Skeletal muscle satellite cell (primary cell): ENCODE results near the gene SH3D21.

ENCODE experiments used
- H3K27me3 ChIP-seq: 2 replicates; pipeline ENCODE4 v1.7.0; 2013; ENCODE audit warnings: low read length; ENCODE audit not compliant: control insufficient read depth, insufficient read depth
- H3K36me3 ChIP-seq: 2 replicates; pipeline ENCODE4 v1.7.0; 2013; ENCODE audit warnings: mild to moderate bottlenecking, control low read depth, low read length; ENCODE audit not compliant: insufficient read depth
- H3K4me1 ChIP-seq: 2 replicates; pipeline ENCODE4 v1.7.0; 2013; ENCODE audit warnings: low read length; ENCODE audit not compliant: control insufficient read depth, insufficient read depth
- H3K4me2 ChIP-seq: 2 replicates; pipeline ENCODE4 v1.7.0; 2013; ENCODE audit warnings: mild to moderate bottlenecking, low read length
- H3K4me3 ChIP-seq: 2 replicates; pipeline ENCODE4 v1.7.0; 2013; ENCODE audit warnings: low read length
- H3K9ac ChIP-seq: 2 replicates; pipeline ENCODE4 v1.7.0; 2013; ENCODE audit warnings: mild to moderate bottlenecking, low read depth, low read length, moderate library complexity
- H3K9me3 ChIP-seq: replicated peaks from 2 replicates; pipeline ENCODE4 v1.7.0; 2013; ENCODE audit warnings: mild to moderate bottlenecking, control low read depth, low read length

The SH3D21 gene

DNA sequence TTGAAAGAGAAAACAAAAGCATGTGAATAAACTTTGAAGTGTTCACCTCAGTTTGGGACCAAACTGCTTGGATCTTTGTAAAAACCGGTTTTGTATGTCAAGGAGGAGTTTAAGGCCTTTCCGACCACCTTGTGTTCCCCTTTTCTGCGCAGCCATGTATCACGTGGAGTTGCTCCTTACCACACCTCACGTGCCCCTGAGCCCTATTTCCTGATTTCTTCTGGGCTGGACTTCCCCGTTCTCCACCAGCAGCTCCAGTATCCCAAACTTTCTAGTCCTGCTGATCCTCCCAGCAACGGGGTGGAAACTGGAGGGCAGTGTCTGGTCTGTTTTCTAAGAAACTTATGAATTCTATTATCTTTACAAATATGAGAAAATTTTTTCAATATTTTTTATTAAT is 1.6 kb upstream of the SH3D21 start:
- H3K9ac ChIP-seq: no peak overlapping the region
- no peak overlapping the region for H3K4me3 ChIP-seq
- no peak overlapping the region for H3K4me2 ChIP-seq
- peaks cover 46% of the 10 kb centered on the region for H3K36me3 ChIP-seq
- H3K27me3 ChIP-seq: no peaks in the 10 kb centered on the region
- peaks cover 31% of the 10 kb centered on the region for H3K4me1 ChIP-seq
- H3K9me3 ChIP-seq: no peaks in the 10 kb centered on the region

DNA sequence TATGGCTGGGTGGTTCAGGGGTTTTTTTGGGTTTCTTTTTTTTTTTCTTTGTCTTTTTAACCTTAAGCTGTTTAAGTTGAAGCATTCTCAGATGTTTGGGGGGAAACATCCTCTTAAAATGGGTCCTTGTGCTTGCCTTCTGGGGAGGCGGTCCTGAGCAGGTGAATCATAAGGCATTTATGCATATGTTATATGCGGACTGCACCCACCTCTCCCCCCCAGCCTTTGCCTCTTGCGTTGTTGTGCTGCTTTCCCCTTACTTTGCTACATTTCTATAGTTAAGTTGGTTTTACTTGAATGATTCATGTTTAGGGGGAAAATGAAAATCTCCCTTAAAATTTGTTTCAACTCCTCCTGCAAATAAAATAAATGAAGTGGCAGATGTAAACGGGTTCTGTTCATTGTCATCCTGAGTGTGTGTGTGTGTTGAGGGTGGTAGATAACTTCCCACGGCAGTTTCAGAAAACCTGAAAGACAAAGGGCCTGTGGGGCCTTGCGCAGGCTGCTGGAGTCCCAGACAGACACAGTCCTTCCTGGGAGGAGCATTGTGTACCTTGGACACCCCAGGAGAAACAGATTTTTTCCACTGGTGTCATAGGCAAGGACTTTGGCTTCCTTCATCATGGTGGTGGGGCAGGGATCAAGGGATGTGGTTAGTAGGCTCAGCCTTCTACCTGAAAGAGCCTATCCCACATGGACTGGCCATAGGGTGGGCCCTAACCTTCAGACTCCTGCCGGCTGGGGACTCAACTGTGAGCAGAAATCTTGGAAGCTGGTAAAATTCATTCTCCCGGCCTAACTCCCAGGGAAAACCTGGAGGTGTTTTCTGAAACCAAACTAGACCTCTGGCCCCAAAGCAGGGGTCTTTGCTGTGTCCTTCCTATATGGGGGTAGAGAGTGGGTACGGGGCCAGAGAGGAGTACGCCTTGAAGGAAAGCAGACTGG is 926 bp upstream of the SH3D21 start:
- H3K4me3 ChIP-seq: no peak overlapping the region
- H3K4me1 ChIP-seq: peaks cover 24% of the 10 kb centered on the region
- no peaks in the 10 kb centered on the region for H3K27me3 ChIP-seq
- H3K9me3 ChIP-seq: no peaks in the 10 kb centered on the region
- peaks cover 47% of the 10 kb centered on the region for H3K36me3 ChIP-seq
- no peak overlapping the region for H3K9ac ChIP-seq
- H3K4me2 ChIP-seq: no peak overlapping the region

DNA sequence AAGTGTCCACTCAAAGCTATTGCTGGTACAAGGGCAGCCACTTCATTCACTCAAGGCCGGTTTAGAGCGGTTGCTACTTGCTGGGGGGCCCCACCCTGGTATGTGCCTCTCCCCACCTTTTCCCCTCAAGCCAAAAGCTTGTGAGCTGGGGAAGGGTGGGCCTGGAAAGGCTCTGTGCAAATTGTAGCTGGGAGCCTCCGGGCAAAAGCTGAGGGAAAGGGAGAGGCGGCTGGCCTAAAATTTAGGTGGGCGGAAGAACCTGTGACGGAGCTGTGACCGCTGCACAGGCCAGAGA is 306 bp upstream of the SH3D21 start:
- Histone ChIP-seq H3K36me3 (peaks cover 41% of the 10 kb centered on the region), H3K27me3 (no peaks in the 10 kb centered on the region), H3K4me1 (peaks cover 17% of the 10 kb centered on the region), H3K4me2 (peak overlapping the region; percentile 95), H3K4me3 (no peak overlapping the region), H3K9ac (peak overlapping the region; percentile 69), H3K9me3 (no peaks in the 10 kb centered on the region)

- Histone ChIP-seq H3K4me2 (peak overlapping the region; percentile 95), H3K9me3 (no peaks in the 10 kb centered on the region), H3K27me3 (no peaks in the 10 kb centered on the region), H3K9ac (peak overlapping the region; percentile 69), H3K36me3 (peaks cover 30% of the 10 kb centered on the region), H3K4me3 (peak overlapping the region; percentile 74), H3K4me1 (peaks cover 17% of the 10 kb centered on the region)
Observed at GRCh38 chr1:36306902-36307456, 811 bp downstream of the SH3D21 start.

DNA sequence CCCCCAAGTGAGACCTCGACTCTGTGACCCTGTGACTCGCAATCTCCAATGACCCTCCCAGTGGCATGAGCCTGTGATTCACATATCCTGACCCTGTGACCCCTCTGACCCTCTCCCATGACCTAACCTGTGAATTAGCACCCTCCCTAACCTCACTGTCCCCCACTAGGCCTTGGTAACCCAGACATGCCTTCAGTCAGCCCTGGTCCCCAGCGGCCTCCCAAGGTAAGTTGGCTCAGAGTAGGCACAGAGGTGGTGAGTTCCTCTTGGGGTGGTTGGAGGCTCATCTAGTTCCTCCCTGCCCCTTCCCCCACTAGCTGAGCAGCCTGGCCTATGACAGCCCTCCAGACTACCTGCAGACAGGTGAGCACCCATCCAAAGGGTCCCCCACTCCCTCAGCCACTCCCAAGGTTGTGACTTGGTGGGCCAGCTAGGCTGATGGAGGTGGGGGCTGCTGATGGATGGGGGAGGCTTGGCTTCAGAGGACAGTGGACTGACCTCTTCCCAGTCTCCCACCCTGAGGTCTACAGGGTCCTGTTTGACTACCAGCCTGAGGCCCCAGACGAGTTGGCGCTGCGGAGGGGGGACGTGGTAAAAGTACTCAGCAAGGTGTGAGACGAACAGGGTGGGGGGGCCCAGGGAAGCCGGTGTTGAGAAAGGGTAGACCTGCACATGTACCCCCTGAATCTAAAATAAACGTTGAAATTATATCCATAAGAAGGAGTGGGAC is 1.6 kb downstream of the SH3D21 start:
- peaks cover 22% of the 10 kb centered on the region for H3K36me3 ChIP-seq
- H3K4me2 ChIP-seq: peak overlapping the region; percentile 95
- peak overlapping the region; percentile 74 for H3K4me3 ChIP-seq
- H3K27me3 ChIP-seq: no peaks in the 10 kb centered on the region
- no peaks in the 10 kb centered on the region for H3K9me3 ChIP-seq
- H3K4me1 ChIP-seq: peaks cover 17% of the 10 kb centered on the region
- H3K9ac ChIP-seq: no peak overlapping the region

DNA sequence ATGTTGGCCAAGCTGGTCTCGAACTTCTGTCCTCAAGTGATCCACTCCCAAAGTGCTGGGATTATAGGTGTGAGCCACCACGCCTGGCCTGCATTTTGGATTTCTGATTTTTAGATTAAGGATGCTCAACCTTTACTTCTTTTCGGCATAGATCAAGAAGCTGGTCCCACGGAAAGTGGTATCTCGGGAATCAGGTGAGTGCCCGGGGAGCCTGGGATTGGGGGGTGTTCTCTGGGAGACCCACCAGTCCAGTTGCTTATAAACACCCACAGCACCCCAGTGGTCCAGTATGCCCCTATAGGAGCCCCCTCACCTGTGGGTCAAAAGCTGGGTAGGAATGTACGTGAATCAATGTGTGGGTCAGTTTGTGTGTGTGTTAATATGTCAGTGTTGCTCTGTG is 3.2 kb downstream of the SH3D21 start:
- H3K9ac ChIP-seq: no peak overlapping the region
- no peak overlapping the region for H3K4me3 ChIP-seq
- H3K4me2 ChIP-seq: no peak overlapping the region
- peaks cover 7% of the 10 kb centered on the region for H3K36me3 ChIP-seq
- peaks cover 17% of the 10 kb centered on the region for H3K4me1 ChIP-seq
- no peaks in the 10 kb centered on the region for H3K27me3 ChIP-seq
- H3K9me3 ChIP-seq: no peaks in the 10 kb centered on the region

DNA sequence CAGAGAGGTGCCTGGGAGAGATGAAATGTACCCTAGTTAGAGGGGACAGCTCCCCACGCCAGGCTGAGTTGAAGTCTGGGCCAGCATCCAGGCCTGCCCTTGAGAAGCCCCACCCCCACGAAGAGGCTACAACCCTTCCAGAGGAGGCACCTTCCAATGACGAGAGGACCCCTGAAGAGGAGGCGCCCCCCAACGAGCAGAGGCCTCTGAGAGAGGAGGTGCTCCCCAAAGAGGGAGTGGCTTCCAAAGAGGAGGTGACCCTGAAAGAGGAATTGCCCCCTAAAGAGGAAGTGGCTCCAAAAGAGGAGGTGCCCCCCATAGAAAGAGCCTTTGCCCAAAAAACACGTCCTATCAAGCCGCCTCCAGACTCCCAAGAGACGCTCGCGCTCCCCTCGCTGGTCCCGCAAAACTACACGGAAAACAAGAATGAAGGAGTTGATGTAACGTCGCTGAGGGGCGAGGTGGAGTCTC is 14.2 kb downstream of the SH3D21 start:
- Histone ChIP-seq H3K9me3 (no peaks in the 10 kb centered on the region), H3K4me3 (peak overlapping the region; percentile 47), H3K9ac (no peak overlapping the region), H3K4me2 (peak overlapping the region; percentile 94), H3K27me3 (no peaks in the 10 kb centered on the region), H3K36me3 (peaks cover 27% of the 10 kb centered on the region), H3K4me1 (peaks cover 26% of the 10 kb centered on the region)

DNA sequence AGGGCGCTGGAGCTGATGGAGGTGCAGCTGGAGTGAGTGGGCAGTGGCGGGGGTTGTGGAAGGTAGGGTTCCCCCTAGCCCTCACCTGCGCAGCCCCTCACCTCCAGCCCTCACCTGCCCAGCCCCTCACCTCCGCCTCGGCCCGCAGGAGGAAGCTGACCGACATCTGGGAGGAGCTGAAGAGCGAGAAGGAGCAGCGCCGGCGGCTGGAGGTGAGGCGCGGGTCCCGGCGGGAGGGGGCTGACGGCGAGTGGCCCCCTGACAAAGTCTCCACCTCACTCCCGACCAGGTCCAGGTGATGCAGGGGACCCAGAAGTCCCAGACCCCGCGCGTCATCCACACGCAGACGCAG is 14.6 kb downstream of the SH3D21 start:
- H3K27me3 ChIP-seq: no peaks in the 10 kb centered on the region
- H3K4me1 ChIP-seq: peaks cover 26% of the 10 kb centered on the region
- peak overlapping the region; percentile 47 for H3K4me3 ChIP-seq
- peak overlapping the region; percentile 22 for H3K9ac ChIP-seq
- peaks cover 27% of the 10 kb centered on the region for H3K36me3 ChIP-seq
- H3K4me2 ChIP-seq: peak overlapping the region; percentile 94
- no peaks in the 10 kb centered on the region for H3K9me3 ChIP-seq

- Histone ChIP-seq H3K4me3 (peak overlapping the region; percentile 47), H3K36me3 (peaks cover 27% of the 10 kb centered on the region), H3K27me3 (no peaks in the 10 kb centered on the region), H3K4me2 (peak overlapping the region; percentile 94), H3K9ac (peak overlapping the region; percentile 42), H3K4me1 (peaks cover 26% of the 10 kb centered on the region), H3K9me3 (no peaks in the 10 kb centered on the region)
Observed at GRCh38 chr1:36321119-36321951, 15.2 kb downstream of the SH3D21 start.

DNA sequence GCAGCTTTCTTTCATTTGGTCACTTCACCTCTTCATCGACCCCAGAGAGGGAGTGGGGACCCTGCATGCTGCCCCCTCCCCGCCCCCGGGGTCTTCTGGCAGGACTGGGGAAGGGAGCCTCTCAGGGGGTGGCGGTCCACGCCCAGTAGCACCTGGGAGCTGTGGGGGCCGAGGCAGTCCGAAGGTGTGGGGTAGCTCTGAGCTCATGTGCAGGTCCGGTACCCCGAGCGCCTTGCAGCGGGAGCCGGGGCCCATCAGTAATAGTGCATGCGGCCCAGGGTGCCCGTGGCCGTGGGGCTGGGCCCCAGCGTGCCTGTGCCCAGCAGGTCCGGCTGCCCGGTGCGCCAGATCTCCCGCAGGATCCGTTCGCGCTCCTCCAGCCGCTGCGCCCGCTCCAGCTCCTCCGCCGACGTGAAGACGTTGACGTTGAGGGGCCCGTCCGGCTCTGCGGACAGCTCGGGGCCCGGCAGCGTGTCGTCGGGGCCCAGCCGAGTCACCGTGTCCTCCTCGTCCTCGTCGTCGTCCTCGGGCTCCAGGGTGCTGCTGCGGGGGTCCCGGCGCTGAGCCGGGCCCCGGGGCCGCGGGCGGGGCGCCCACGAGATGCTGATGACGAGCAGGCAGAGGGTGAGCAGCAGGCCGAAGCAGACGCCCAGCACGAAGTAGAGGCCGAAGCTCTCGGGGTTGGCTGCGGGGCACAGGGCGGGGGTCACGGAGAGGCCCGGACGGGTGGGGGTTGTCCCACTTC is 16.0 kb downstream of the SH3D21 start:
- Histone ChIP-seq H3K4me2 (peak overlapping the region; percentile 94), H3K4me1 (peaks cover 26% of the 10 kb centered on the region), H3K27me3 (no peaks in the 10 kb centered on the region), H3K4me3 (peak overlapping the region; percentile 90), H3K9me3 (no peaks in the 10 kb centered on the region), H3K36me3 (peaks cover 22% of the 10 kb centered on the region), H3K9ac (peak overlapping the region; percentile 88)
